Keratinocyte (primary cell): ENCODE measurements around the gene ZFAND6. TPM values are rescaled to one million over a fixed set of nuclear protein-coding genes. Genes with fewer than 3 reads are reported as not detected.

Experiments used
- DNase-seq: peaks from one replicate; pipeline ENCODE4 v3.0.0-alpha.2; 2011; ENCODE audit warnings: low read depth, missing footprints, low spot score
- FAIRE-seq: peaks from 2 replicates; lab custom pipeline; 2011; peaks lifted over from hg19 to GRCh38; lab: Jason Lieb, UNC
- H2AFZ ChIP-seq: 2 replicates; pipeline ENCODE4 v1.6.0; 2012; ENCODE audit warnings: low read length, control low read depth, inconsistent platforms; ENCODE audit not compliant: control insufficient read depth
- H3K27ac ChIP-seq: 2 replicates; pipeline ENCODE4 v1.5.1; 2011; ENCODE audit warnings: low read length; ENCODE audit not compliant: control insufficient read depth, insufficient read depth
- H3K27me3 ChIP-seq: 3 replicates; pipeline ENCODE4 v1.6.0; 2011; ENCODE audit warnings: low read length; ENCODE audit not compliant: control insufficient read depth, insufficient read depth; ENCODE audit errors: extremely low read depth
- H3K36me3 ChIP-seq, 2 experiments: 2 replicates in 1 of 2; 3 replicates in 1 of 2; pipeline ENCODE4 v1.5.1; 2011; ENCODE audit warnings: low read length in 2 of 2, mild to moderate bottlenecking in 1 of 2; ENCODE audit not compliant: control insufficient read depth in 2 of 2, insufficient read depth in 2 of 2; ENCODE audit errors: extremely low read depth in 1 of 2
- H3K4me1 ChIP-seq: 3 replicates; pipeline ENCODE4 v1.5.1; 2011; ENCODE audit warnings: low read length; ENCODE audit not compliant: control insufficient read depth, insufficient read depth; ENCODE audit errors: extremely low read depth
- H3K4me2 ChIP-seq: 3 replicates; pipeline ENCODE4 v1.6.0; 2011; ENCODE audit warnings: low read depth, low read length; ENCODE audit not compliant: control insufficient read depth, insufficient read depth; ENCODE audit errors: extremely low read depth
- H3K4me3 ChIP-seq, 3 experiments: fragments of 200-600 bp in 1 of 3; sonication (generic) in 1 of 3; 2 replicates in 2 of 3; 3 replicates in 1 of 3; pipeline ENCODE4 v1.5.1; 2011 to 2016; ENCODE audit warnings: low read length in 3 of 3, mild to moderate bottlenecking in 3 of 3, control low read depth in 2 of 3, inconsistent platforms in 1 of 3, low read depth in 1 of 3, mixed read lengths in 1 of 3, mixed run types in 1 of 3, moderate library complexity in 1 of 3; ENCODE audit not compliant: control insufficient read depth in 2 of 3, insufficient read depth in 2 of 3; ENCODE audit errors: extremely low read depth in 1 of 3
- H3K79me2 ChIP-seq: 2 replicates; pipeline ENCODE4 v1.6.0; 2012; ENCODE audit warnings: low read length; ENCODE audit not compliant: control insufficient read depth, insufficient read depth
- H3K9ac ChIP-seq: 3 replicates; pipeline ENCODE4 v1.6.0; 2011; ENCODE audit warnings: low read length; ENCODE audit not compliant: control insufficient read depth, insufficient read depth; ENCODE audit errors: extremely low read depth
- H3K9me1 ChIP-seq: 3 replicates; pipeline ENCODE4 v1.6.0; 2011; ENCODE audit warnings: low read length; ENCODE audit not compliant: control insufficient read depth, insufficient read depth; ENCODE audit errors: extremely low read depth
- H3K9me3 ChIP-seq: 2 replicates; pipeline ENCODE4 v1.5.1; 2012; ENCODE audit warnings: low read depth, low read length; ENCODE audit not compliant: control insufficient read depth
- H4K20me1 ChIP-seq: 3 replicates; pipeline ENCODE4 v1.6.0; 2011; ENCODE audit warnings: low read length; ENCODE audit not compliant: control insufficient read depth, insufficient read depth; ENCODE audit errors: extremely low read depth
- CTCF ChIP-seq, 3 experiments: IDR thresholded peaks in 1 of 3; conservative IDR thresholded peaks in 1 of 3; optimal IDR thresholded peaks in 1 of 3; 2 replicates in 2 of 3; 3 replicates in 1 of 3; pipeline versions ENCODE3 to v1.5.1; 2011; ENCODE audit warnings: low read length in 3 of 3, mild to moderate bottlenecking in 3 of 3, moderate library complexity in 2 of 3, control low read depth in 1 of 3, inconsistent platforms in 1 of 3; ENCODE audit not compliant: insufficient read depth in 2 of 3; ENCODE audit errors: extremely low read depth in 1 of 3
- EZH2 ChIP-seq: IDR thresholded peaks from one replicate; pipeline ENCODE4 v1.6.1; 2012; ENCODE audit warnings: inconsistent platforms, mild to moderate bottlenecking, low read length, moderate library complexity
- dilution Hi-C: fragments of 300-500 bp; cut with MboI; formaldehyde crosslinking; loops from one replicate; pipeline ENCODE4 v1.7.0; 2020; ENCODE audit warnings: low sequenced_read_pairs; ENCODE audit not compliant: extremely low pct_ligation_motif_present
- polyA plus RNA-seq, 5 experiments: library from polyadenylated mRNA; depleted of rRNA in 3 of 5; stranded (reverse) in 3 of 5; stranded (forward) in 1 of 5; unstranded in 1 of 5; fragments of >200 nt; gene quantifications; 1 replicate in 1 of 5; 2 replicates in 3 of 5; 3 replicates in 1 of 5; pipeline versions ENCODE4 v1.2.1 to v1.2.3, GENCODE V29; 2011 to 2012; ENCODE audit warnings: missing spikeins in 2 of 5, low read depth in 1 of 5, low replicate concordance in 1 of 5

ZFAND6 gene
- polyA plus RNA-seq, 1 donor (not counting 4 experiments of a cell fraction or from before 2014, with no cell fraction given): 142 TPM

- TF ChIP-seq EZH2: no peak
- TF ChIP-seq CTCF (optimal IDR thresholded peaks at IDR 0.05 in 1 of 3, IDR thresholded peaks at IDR 0.05 in 1 of 3, conservative IDR thresholded peaks at IDR 0.05 in 1 of 3; ENCODE audit: extremely low read depth in 1 of 3, insufficient read depth in 2 of 3, low read length in 3 of 3): no peak
- no peak overlapping the region for H3K4me2 ChIP-seq
- H3K79me2 ChIP-seq: no peaks in the 10 kb centered on the region
- H3K4me1 ChIP-seq: no peaks in the 10 kb centered on the region
- H3K27ac ChIP-seq: no peak overlapping the region
- dilution Hi-C loops: no loop called here
- H3K9me3 ChIP-seq: no peaks in the 10 kb centered on the region
- H3K4me3 ChIP-seq: no peak overlapping the region
- no peaks in the 10 kb centered on the region for H4K20me1 ChIP-seq
- no peak for DNase-seq
- H3K27me3 ChIP-seq: no peaks in the 10 kb centered on the region
- no peak overlapping the region for H2AFZ ChIP-seq
- H3K36me3 ChIP-seq: no peaks in the 10 kb centered on the region
- H3K9me1 ChIP-seq: no peaks in the 10 kb centered on the region
- no peak for FAIRE-seq
- H3K9ac ChIP-seq: no peak overlapping the region
Measured at GRCh38 chr15:80049046-80049445, 10.4 kb upstream of the ZFAND6 start.

- DNase-seq: no peak
- Histone ChIP-seq H3K9me3 (no peaks in the 10 kb centered on the region), H3K9me1 (no peaks in the 10 kb centered on the region), H3K4me1 (no peaks in the 10 kb centered on the region), H3K27me3 (no peaks in the 10 kb centered on the region), H3K9ac (no peak overlapping the region), H3K4me3 (no peak overlapping the region), H3K79me2 (no peaks in the 10 kb centered on the region), H3K4me2 (no peak overlapping the region), H3K36me3 (no peaks in the 10 kb centered on the region), H4K20me1 (no peaks in the 10 kb centered on the region), H3K27ac (no peak overlapping the region), H2AFZ (no peak overlapping the region)
- TF ChIP-seq CTCF (optimal IDR thresholded peaks at IDR 0.05 in 1 of 3, IDR thresholded peaks at IDR 0.05 in 1 of 3, conservative IDR thresholded peaks at IDR 0.05 in 1 of 3; ENCODE audit: extremely low read depth in 1 of 3, insufficient read depth in 2 of 3, low read length in 3 of 3) (no peak), EZH2 (no peak)
- no peak for FAIRE-seq
- dilution Hi-C loops: no loop called here
Measured at GRCh38 chr15:80052597-80053304, 6.7 kb upstream of the ZFAND6 start.
